Upper lobe of left lung (tissue), 6 donors: ENCODE results near the gene GABRD. TPM values are rescaled to one million over a fixed set of nuclear protein-coding genes. Genes with fewer than 3 reads are reported as not detected.

Experiments
- ATAC-seq, 2 donors: fragments of 200-7000 bp; cut with Tn5 transposase; one replicate each; pipeline ENCODE4 v1.9.1; 2022; ENCODE audit warnings: mild to moderate bottlenecking in 2 of 2, moderate library complexity in 2 of 2; ENCODE audit not compliant: low FRiP score in 2 of 2
- DNase-seq, 2 donors: peaks; one replicate each; pipeline ENCODE4 v3.0.0-alpha.2; 2019 to 2020
- H3K27ac ChIP-seq, 4 donors: fragments of 200-600 bp; sonication (generic); one replicate each; pipeline ENCODE4 v1.5.1; 2016 to 2019
- H3K27me3 ChIP-seq, 4 donors: fragments of 200-600 bp; sonication (generic); one replicate each; pipeline ENCODE4 v1.5.1; 2017 to 2019
- H3K36me3 ChIP-seq, 4 donors: fragments of 200-600 bp; sonication (generic); one replicate each; pipeline ENCODE4 v1.5.1; 2016 to 2019
- H3K4me1 ChIP-seq, 4 donors: fragments of 200-600 bp; sonication (generic); one replicate each; pipeline ENCODE4 v1.5.1; 2018 to 2019
- H3K4me3 ChIP-seq, 4 donors: fragments of 200-600 bp; sonication (generic); one replicate each; pipeline ENCODE4 v1.5.1; 2017 to 2019; ENCODE audit warnings: mild to moderate bottlenecking in 2 of 4, moderate library complexity in 1 of 4
- H3K9me3 ChIP-seq, 4 donors: fragments of 200-600 bp; sonication (generic); one replicate each; pipeline ENCODE4 v1.5.1; 2018 to 2019
- EP300 ChIP-seq, 4 donors: sonication (generic); formaldehyde crosslinking; IDR thresholded peaks; one replicate each; pipeline ENCODE4 v1.5.1; 2017; ENCODE audit warnings: antibody characterized with exemption in 4 of 4, control low read depth in 2 of 4
- POLR2A ChIP-seq, 4 donors: fragments of 450-650 bp; IDR thresholded peaks; one replicate each; pipeline ENCODE4 v1.5.1; 2016 to 2017; ENCODE audit warnings: antibody characterized with exemption in 4 of 4, mild to moderate bottlenecking in 2 of 4
- POLR2AphosphoS5 ChIP-seq, 2 donors: sonication (generic); formaldehyde crosslinking; IDR thresholded peaks; one replicate each; pipeline ENCODE4 v1.5.1; 2017; ENCODE audit warnings: antibody characterized with exemption in 2 of 2
- WGBS, 2 donors: methylation state at CpG; one replicate each; pipeline ENCODE4 v1.1.5; 2017 to 2018; 5-methylcytosine and 5-hydroxymethylcytosine counted together
- total RNA-seq, 6 donors: library from RNA; depleted of rRNA in 4 of 6; stranded (reverse); fragments of >200 nt in 4 of 6; gene quantifications; one replicate each; pipeline versions ENCODE4 v1.1.0 to v1.2.1, GENCODE V29; 2016 to 2021
- TF ChIP-seq, protein P1 (sequence below), 6 experiments: fragments of 450-650 bp in 4 of 6; fragments of 200-600 bp in 2 of 6; sonication (generic) in 2 of 6; IDR thresholded peaks; one replicate each; pipeline ENCODE4 v1.5.1; 2016 to 2019; ENCODE audit warnings: antibody characterized with exemption in 6 of 6
- donor health status: DM: no; HTN: no; CAD: no; lungs with moderate emphysema.
- donor health status: DM: no; HTN: yes; CAD: no; lungs with severe emphysema.

The GABRD gene
- total RNA-seq, 6 donors from 2014 or later = 0.26 to 8.2 (median 1.2) TPM; not detected in 3

DNA sequence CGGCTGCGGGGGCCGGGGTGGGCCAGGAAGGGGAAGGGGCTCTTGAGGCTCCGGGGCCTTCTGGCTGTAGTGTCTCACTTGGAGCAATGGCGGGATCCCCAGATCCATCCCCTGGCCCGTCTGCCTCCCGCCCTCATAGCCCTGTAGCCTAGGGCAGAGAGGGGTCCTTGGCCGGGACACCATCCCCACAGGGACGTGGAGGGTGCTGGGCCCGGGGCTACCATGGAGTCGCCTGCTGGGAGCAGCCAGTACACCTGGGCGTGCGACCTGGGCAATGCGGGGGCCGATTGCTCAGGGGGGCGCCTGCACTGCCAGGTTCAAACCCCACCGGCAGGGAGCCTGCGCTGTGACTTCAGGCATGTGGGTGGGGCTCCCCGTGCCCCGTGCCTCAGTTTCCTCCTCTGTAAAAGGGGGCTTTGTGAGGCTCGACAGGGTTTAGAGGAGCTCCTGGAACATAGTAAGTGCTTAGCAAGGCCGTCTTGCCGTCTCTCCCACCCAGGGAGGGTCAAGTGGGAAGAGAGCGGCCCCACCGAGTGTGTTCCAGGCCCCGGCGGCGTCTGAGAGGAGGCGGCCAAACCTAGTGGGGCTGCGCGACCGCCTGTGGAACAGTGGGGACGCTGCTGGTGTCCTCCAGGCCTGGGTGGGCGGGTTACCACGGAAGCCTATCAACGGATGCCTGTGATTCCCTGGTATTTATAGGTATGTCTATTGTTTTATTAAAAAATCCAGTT is 51.8 kb downstream of the GABRD start:
- Histone ChIP-seq H3K27me3 (no peaks in the 10 kb centered on the region), H3K4me1 (no peaks in the 10 kb centered on the region), H3K36me3 (peaks cover 0 to 19% (median 4%) of the 10 kb centered on the region in 4 donors), H3K27ac (no peak overlapping the region), H3K4me3 (no peak overlapping the region), H3K9me3 (no peaks in the 10 kb centered on the region)
- DNase-seq (peak in 1 of 2 donors; percentile 59), ATAC-seq (no peak)
- WGBS, 2 donors = 84 to 92% methylated on average over 3 to 36 of the region's 36 CpGs
- TF ChIP-seq POLR2AphosphoS5 (IDR thresholded peaks at IDR 0.05) (no peak), POLR2A (IDR thresholded peaks at IDR 0.05) (no peak), EP300 (IDR thresholded peaks at IDR 0.05) (no peak)
- TF ChIP-seq, protein P1, sequence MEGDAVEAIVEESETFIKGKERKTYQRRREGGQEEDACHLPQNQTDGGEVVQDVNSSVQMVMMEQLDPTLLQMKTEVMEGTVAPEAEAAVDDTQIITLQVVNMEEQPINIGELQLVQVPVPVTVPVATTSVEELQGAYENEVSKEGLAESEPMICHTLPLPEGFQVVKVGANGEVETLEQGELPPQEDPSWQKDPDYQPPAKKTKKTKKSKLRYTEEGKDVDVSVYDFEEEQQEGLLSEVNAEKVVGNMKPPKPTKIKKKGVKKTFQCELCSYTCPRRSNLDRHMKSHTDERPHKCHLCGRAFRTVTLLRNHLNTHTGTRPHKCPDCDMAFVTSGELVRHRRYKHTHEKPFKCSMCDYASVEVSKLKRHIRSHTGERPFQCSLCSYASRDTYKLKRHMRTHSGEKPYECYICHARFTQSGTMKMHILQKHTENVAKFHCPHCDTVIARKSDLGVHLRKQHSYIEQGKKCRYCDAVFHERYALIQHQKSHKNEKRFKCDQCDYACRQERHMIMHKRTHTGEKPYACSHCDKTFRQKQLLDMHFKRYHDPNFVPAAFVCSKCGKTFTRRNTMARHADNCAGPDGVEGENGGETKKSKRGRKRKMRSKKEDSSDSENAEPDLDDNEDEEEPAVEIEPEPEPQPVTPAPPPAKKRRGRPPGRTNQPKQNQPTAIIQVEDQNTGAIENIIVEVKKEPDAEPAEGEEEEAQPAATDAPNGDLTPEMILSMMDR (IDR thresholded peaks at IDR 0.05) = no peak

DNA sequence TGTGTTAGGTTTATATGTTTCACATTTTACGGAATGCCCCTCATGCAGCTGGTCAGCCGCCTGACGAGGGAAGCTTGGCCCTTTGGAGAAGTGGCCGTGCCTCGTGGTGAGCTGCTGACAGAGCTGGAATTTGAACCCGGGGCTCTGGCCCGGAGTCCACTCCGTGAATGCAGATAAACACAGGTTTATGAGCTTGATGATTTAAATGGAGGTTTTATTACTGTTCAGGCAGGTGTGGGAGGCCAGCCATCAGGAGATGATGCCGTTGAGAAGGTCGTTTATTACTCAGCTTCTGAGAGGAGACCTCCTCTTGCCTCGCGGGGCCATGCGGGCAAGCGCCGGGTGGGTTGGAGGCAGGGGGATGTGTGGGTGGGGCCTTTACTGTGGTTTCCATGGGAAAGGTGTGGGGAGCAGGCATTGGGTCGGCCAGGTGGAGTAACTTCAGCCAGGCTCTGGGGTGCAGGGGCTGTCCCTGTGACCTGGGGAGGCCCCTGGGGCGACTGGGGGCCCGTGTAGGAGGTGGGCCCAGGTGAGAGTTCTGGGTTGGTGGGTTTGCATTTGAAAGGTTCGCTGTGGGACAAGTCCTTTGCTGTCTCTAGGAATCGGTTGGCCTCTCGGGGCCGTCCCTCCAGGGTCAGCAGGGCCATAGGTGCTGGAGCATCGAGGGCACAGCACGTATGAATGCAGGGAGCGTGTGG is 53.1 kb downstream of the GABRD start:
- WGBS, 2 donors = 79 to 80% methylated on average over 15 to 25 of the region's 25 CpGs
- Histone ChIP-seq H3K4me3 (no peak overlapping the region), H3K9me3 (peaks cover 0 to 3% (median 1%) of the 10 kb centered on the region in 4 donors), H3K27me3 (no peaks in the 10 kb centered on the region), H3K36me3 (peaks cover 0 to 19% (median 6%) of the 10 kb centered on the region in 4 donors), H3K27ac (no peak overlapping the region), H3K4me1 (no peaks in the 10 kb centered on the region)
- DNase-seq (peak in 1 of 2 donors; percentile 66), ATAC-seq (no peak)
- TF ChIP-seq POLR2A (IDR thresholded peaks at IDR 0.05) (no peak), EP300 (IDR thresholded peaks at IDR 0.05) (no peak), POLR2AphosphoS5 (IDR thresholded peaks at IDR 0.05) (no peak)
- TF ChIP-seq, protein P1 (IDR thresholded peaks at IDR 0.05) = no peak

DNA sequence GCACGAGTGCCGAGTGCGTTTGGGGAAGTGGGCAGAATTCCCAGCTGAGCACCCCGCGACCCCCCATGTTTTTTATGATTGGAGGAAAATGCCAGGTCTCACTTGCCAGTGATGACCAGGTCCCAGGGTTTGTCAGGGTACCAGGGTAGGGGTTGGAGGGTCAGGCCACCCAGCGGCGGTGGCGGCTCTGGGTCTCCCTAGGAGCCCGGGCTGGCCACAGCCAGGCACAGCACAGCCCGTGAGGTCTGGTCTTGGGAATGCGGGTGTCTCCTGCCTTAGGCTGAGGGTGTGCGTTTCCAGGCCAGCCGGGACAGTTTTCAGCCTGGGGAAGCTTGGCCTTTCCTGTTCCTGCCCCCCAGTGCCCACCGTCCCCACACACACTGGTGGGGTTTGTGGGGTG is 53.7 kb downstream of the GABRD start:
- ATAC-seq = no peak
- peak in 1 of 2 donors; percentile 61 for DNase-seq
- H3K9me3 ChIP-seq = peaks cover 2 to 8% (median 5%) of the 10 kb centered on the region in 4 donors
- no peak overlapping the region for H3K4me3 ChIP-seq
- no peaks in the 10 kb centered on the region for H3K4me1 ChIP-seq
- no peak overlapping the region for H3K27ac ChIP-seq
- 95 to 96% methylated on average over 7 to 14 of the region's 14 CpGs for WGBS, 2 donors
- H3K36me3 ChIP-seq = peaks cover 0 to 18% (median 5%) of the 10 kb centered on the region in 4 donors
- H3K27me3 ChIP-seq = no peaks in the 10 kb centered on the region
- TF ChIP-seq POLR2AphosphoS5 (IDR thresholded peaks at IDR 0.05) (no peak), POLR2A (IDR thresholded peaks at IDR 0.05) (no peak), EP300 (IDR thresholded peaks at IDR 0.05) (no peak)
- TF ChIP-seq, protein P1 (IDR thresholded peaks at IDR 0.05) = no peak

DNA sequence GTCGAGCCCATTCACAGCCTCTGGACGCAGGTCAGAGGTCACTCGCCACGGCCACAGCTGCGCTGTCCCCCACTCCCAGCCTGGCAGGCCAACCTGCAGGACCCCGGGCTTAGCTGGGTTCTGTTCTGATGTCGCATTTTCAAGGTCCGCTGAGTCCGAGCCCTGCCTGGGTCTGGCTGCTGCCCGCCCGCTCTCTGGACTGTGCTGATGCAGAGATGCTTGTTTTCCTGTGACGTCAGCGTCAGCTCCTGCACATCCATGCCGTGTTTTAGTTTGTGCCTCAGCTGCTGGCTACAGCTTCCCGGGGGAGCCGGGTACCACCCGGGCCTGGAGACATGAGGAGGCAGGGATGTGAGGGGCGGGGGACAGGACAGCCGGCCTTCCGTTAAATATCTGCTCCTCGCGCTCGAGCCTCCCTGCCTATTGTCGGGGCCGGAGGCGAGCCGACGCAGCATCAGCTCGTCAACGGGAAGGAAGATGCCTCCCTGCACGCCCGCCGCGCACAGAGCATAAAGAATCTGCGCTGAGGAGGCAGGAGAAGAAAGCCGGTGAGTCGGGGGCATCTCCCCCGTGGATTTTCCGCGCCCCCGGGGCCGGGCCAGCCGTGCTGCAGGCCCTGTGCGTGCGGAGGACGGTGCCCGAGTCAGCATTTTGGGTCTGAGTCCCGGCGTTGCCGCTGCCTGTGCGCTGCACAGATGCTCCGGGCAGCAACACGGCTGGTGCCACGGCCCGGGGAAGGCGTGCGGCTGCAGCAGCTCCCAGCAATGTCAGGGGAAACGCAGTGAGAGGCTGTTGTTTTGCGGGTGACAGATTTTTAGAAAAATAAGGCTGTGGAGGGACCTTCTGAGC is 54.5 kb downstream of the GABRD start:
- Histone ChIP-seq H3K4me1 (no peaks in the 10 kb centered on the region), H3K4me3 (no peak overlapping the region), H3K27me3 (no peaks in the 10 kb centered on the region), H3K36me3 (peaks cover 0 to 11% (median 4%) of the 10 kb centered on the region in 4 donors), H3K9me3 (peaks cover 9 to 16% (median 13%) of the 10 kb centered on the region in 4 donors), H3K27ac (no peak overlapping the region)
- 82 to 90% methylated on average over 36 to 58 of the region's 59 CpGs for WGBS, 2 donors
- DNase-seq (peak in 1 of 2 donors; percentile 81), ATAC-seq (no peak)
- TF ChIP-seq POLR2A (IDR thresholded peaks at IDR 0.05) (no peak), POLR2AphosphoS5 (IDR thresholded peaks at IDR 0.05) (no peak), EP300 (IDR thresholded peaks at IDR 0.05) (no peak)
- TF ChIP-seq, protein P1 (IDR thresholded peaks at IDR 0.05) = no peak
